Duodenal mucosa (tissue), 2 donors: ENCODE measurements around the gene BCAS3.

Experiments
- H3K27ac ChIP-seq: one replicate; pipeline ENCODE4 v1.7.0; 2013; ENCODE audit warnings: low read depth, low read length
- H3K27me3 ChIP-seq, 2 donors: one replicate each; pipeline ENCODE4 v1.7.0; 2013; ENCODE audit warnings: low read length in 2 of 2, control low read depth in 1 of 2; ENCODE audit not compliant: insufficient read depth in 2 of 2, control insufficient read depth in 1 of 2
- H3K36me3 ChIP-seq, 2 donors: one replicate each; pipeline ENCODE4 v1.7.0; 2013; ENCODE audit warnings: low read length in 2 of 2, control low read depth in 1 of 2; ENCODE audit not compliant: insufficient read depth in 2 of 2, control insufficient read depth in 1 of 2
- H3K4me1 ChIP-seq, 2 donors: one replicate each; pipeline ENCODE4 v1.7.0; 2013; ENCODE audit warnings: low read length in 2 of 2, control low read depth in 1 of 2; ENCODE audit not compliant: insufficient read depth in 2 of 2, control insufficient read depth in 1 of 2
- H3K4me3 ChIP-seq, 2 donors: one replicate each; pipeline ENCODE4 v1.7.0; 2013; ENCODE audit warnings: low read length in 2 of 2, low read depth in 1 of 2
- H3K9ac ChIP-seq, 2 donors: one replicate each; pipeline ENCODE4 v1.7.0; 2013; ENCODE audit warnings: low read length in 2 of 2, low read depth in 1 of 2
- H3K9me3 ChIP-seq, 2 donors: one replicate each; pipeline ENCODE4 v1.7.0; 2013; ENCODE audit warnings: low read length in 2 of 2, control low read depth in 1 of 2; ENCODE audit not compliant: control insufficient read depth in 1 of 2

BCAS3 gene

DNA sequence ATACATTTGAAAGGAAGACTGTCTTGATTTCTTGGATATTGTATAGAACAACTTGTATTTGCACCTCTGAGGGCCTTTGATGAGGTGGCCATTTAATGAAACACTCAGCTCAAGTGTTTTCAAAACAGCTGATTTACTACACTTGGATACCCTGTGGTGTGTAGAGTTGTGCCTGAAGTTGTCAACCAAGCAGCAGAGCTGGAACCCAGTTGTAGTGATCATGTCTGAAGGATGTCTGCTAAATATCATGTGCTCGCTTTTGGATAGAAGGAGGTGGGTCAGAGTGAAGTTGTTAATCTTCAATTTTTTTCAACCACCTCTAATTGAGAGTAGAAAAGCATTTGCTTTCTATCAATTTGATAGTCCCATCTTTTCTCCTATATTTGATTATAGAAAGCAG lies 546.1 kb downstream of the BCAS3 start:
- Histone ChIP-seq H3K4me3 (no peak overlapping the region), H3K9ac (no peak overlapping the region), H3K9me3 (no peaks in the 10 kb centered on the region), H3K4me1 (peaks cover 5 to 13% of the 10 kb centered on the region in 2 donors), H3K27me3 (no peaks in the 10 kb centered on the region), H3K36me3 (no peaks in the 10 kb centered on the region), H3K27ac (no peak overlapping the region)

DNA sequence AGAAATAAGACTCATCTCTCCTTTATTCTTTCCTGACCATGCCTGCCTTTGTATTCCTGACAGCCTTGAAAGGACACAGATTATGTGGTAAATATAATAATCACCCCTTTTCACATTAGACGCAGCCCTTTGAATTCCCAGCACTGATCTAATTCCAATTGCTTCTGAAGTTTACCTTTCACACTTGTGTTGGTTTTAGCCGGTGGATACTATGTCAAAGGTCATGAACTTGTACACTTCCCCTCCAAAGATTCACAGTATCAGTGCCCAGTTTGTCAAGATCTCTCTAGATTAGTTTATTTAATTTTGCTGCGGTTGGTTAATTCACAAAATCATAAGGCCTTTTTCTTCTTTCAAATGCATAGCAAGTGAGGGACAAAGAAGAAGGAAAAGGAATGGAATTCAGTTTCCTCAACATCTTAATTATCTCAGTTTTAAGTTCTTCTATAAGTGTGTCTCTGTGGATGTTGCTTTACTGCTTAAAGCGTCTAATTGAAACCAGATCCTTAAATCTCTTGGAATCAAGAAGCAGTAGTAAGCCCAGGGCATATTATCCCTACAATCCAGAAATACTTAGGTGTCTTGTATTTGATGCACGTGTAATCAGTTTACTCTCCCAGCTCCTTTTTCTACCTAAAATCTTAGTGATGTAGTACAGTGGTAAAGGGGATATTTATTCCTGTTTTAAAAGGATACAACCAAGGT lies 547.7 kb downstream of the BCAS3 start:
- H3K4me1 ChIP-seq = peaks cover 5 to 6% of the 10 kb centered on the region in 2 donors
- no peaks in the 10 kb centered on the region for H3K9me3 ChIP-seq
- H3K27me3 ChIP-seq = no peaks in the 10 kb centered on the region
- H3K4me3 ChIP-seq = no peak overlapping the region
- no peak overlapping the region for H3K27ac ChIP-seq
- no peaks in the 10 kb centered on the region for H3K36me3 ChIP-seq
- no peak overlapping the region for H3K9ac ChIP-seq

DNA sequence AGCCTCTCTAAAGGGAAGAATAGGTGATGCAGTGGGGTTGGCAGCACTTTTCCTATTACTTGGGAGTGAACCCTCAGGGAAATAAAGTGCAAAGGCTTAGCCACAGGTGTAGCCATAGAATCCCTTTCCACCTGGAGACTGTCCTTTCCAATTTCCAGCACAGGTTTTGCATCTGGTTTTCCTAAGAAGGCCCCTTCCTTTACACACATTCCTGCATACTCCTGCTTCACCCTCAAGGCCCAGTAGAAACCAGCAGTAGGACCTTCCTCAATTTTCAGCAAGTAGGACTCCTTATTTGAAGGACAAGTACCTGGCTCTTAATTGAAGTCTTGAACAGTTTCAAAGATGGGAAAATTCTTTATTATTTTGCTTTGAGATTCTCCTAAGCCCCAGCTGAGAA lies 550.2 kb downstream of the BCAS3 start:
- Histone ChIP-seq H3K36me3 (no peaks in the 10 kb centered on the region), H3K27me3 (no peaks in the 10 kb centered on the region), H3K4me1 (no peaks in the 10 kb centered on the region), H3K9ac (no peak overlapping the region), H3K27ac (no peak overlapping the region), H3K9me3 (no peaks in the 10 kb centered on the region), H3K4me3 (no peak overlapping the region)

DNA sequence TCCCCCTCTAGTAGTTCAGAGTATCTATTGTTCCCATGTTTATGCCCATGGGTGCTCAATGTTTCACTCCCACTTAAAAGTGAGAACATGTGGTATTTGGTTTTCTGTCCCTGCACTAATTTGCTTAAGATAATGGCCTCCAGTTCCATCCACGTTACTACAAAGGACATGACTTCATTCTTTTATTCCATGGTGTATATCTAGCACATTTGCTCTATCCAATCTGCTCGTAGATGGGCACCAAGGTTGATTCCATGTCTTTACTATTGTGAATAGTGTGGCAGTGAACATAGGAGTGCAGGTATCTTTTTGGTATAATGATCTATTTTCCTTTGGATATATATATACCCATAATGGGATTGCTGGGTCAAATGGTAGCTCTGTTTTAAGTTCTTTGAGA lies 552.8 kb downstream of the BCAS3 start:
- H3K9ac ChIP-seq = no peak overlapping the region
- H3K4me1 ChIP-seq = no peaks in the 10 kb centered on the region
- no peaks in the 10 kb centered on the region for H3K27me3 ChIP-seq
- no peak overlapping the region for H3K27ac ChIP-seq
- H3K36me3 ChIP-seq = no peaks in the 10 kb centered on the region
- no peaks in the 10 kb centered on the region for H3K9me3 ChIP-seq
- H3K4me3 ChIP-seq = no peak overlapping the region

DNA sequence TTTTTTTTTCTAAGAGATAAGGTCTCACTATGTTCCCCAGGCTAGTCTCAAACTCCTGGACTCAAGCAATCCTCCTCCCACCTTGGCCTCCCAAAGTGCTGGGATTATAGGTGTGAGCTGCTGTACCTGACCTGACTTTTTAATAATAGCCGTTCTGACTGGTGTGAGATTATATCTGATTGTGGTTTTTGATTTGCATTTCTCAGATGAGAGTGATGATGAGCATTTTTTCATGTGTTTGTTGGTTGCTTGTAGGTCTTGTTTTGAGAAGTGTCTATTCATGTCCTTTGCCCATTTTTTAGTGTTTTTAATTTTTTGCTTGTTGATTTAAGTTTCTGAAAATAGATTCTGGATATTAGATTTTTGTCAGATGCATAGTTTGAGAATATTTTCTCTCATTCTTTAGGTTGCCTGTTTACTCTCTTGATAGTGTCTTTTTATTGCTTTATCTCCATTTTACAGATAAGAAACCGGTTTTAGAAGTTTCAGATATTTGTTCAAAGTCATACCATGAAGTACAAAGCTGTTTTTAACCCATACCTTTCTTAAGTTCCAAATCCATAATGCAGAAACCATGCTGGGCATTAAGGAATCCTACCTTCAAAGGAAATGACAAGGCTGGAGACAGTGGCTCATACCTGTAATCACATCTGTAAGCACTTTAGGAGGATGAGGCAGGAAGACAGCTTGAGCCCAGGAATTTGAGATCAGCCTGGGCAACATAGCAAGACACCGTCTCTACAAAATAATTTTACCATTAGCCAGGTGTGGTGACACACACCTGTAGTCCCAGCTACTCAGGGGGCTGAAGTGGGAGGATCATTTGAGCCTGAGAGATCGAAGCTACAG lies 553.5 kb downstream of the BCAS3 start:
- Histone ChIP-seq H3K36me3 (no peaks in the 10 kb centered on the region), H3K27me3 (no peaks in the 10 kb centered on the region), H3K9ac (no peak overlapping the region), H3K27ac (no peak overlapping the region), H3K4me3 (no peak overlapping the region), H3K4me1 (no peaks in the 10 kb centered on the region), H3K9me3 (no peaks in the 10 kb centered on the region)

DNA sequence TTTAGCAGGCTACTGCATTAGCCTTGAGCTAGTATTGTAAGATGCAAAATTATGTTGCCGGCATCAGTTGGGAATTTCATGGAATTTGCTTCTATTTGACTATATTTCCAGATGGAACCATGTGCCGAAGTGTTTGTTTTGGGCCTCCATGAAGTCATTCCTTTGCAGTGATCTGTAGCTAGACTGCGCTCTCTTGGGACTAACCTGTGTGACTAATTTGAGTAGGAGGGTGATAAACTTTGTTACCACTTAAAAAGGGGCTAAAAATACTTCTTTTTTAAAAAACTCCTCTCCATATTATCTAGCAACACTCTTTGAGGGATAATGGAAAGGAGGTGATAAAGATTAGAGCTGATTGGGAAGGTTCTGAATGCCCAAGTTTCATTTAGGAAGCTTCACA lies 555.2 kb downstream of the BCAS3 start:
- H3K4me3 ChIP-seq = no peak overlapping the region
- no peak overlapping the region for H3K27ac ChIP-seq
- H3K9ac ChIP-seq = no peak overlapping the region
- no peaks in the 10 kb centered on the region for H3K4me1 ChIP-seq
- no peaks in the 10 kb centered on the region for H3K9me3 ChIP-seq
- H3K36me3 ChIP-seq = no peaks in the 10 kb centered on the region
- no peaks in the 10 kb centered on the region for H3K27me3 ChIP-seq

DNA sequence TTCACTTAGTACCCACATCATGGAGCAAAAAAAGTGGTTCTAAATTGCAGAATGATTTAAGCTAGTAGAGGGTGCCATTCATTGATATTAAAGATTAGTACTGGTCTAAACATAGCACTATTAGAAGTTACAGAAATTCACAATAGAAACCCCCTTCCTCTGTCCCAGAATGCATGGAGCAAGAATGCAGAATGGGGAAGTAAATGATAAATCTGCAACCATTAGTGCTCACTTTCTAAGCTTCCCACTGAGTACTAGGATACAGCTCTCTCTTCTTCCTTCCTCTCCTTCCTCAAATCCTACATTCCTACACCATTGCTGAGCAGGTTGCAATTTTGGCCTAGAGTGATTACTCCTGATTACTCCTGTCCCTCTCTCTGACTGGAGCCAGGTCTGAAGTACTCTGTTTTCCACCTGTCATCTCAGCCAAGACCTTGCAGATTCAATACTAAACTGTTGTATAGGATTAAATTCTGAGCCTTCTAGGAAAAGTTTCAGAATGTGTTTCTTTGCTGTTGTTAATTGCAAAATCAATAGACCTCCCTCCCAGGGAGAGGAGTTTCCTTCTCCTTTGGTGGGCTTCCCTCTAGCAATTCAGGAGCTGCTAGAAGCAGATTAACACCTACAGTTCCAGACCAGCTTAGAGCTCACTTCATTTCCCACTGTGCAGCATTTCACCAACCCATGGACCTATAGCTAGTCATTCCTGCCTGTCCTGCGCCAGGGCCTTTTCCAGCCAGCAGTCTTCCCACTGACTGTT lies 556.5 kb downstream of the BCAS3 start:
- H3K36me3 ChIP-seq = no peaks in the 10 kb centered on the region
- H3K4me3 ChIP-seq = no peak overlapping the region
- no peaks in the 10 kb centered on the region for H3K27me3 ChIP-seq
- peaks cover 3 to 9% of the 10 kb centered on the region in 2 donors for H3K4me1 ChIP-seq
- no peaks in the 10 kb centered on the region for H3K9me3 ChIP-seq
- no peak overlapping the region for H3K9ac ChIP-seq
- no peak overlapping the region for H3K27ac ChIP-seq

DNA sequence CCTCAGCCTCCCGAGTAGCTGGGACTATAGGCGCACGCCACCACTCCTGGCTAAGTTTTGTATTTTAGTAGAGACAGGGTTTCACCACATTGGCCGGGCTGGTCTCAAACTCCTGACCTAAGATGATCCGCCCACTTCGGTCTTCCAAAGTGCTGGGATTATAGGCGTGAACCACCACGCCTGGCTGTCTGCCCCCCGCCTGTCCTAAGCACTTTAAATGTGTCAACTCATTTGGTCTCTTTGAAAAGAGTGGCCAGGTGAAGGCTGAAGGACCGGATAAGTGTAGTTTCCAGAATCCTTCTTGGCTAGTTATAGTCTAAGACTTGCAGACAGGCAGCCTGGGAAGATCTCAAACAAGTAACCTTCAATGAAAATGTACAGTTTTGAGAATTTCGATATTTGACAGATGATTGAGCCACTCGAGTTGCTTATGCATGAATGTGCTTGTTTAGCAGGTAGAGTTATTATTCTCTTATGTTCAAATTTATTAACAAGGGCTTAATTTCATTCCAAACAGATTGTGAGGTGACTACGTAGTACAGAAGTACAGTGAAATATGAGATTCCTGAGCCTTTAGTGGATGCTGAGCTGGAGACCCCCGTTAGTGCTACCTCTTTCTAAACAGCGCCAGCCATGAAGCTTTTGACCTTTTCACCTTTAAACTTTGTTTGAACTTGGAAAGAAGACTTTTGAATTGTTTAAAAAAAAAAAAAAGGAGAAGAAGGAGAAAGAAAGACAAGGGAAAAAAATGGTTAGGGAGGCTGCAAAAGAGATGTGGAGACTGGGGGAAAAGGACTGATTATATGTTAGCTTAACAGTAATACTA lies 557.6 kb downstream of the BCAS3 start:
- Histone ChIP-seq H3K4me3 (no peak overlapping the region), H3K9me3 (no peaks in the 10 kb centered on the region), H3K9ac (no peak overlapping the region), H3K27ac (no peak overlapping the region), H3K4me1 (peaks cover 3 to 13% of the 10 kb centered on the region in 2 donors), H3K27me3 (no peaks in the 10 kb centered on the region), H3K36me3 (no peaks in the 10 kb centered on the region)

DNA sequence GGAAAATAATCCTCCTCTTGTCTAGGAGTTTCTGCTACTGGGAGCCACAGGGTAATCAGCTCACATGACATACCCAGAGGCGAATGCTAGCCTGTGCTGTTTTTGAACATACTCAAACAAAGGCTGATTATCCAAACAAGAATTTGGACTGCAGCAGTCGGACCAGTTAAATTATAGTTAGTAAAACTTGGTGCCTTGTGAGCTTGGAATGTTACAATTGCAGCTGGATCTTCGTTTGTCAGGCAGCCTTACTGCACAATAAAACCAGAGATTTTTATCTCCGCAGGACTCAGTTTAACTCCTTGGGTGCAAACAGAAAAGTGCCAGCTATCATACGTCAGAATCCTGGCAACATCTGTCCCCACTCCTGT lies 558.2 kb downstream of the BCAS3 start:
- no peak overlapping the region for H3K9ac ChIP-seq
- H3K4me1 ChIP-seq = peaks cover 3 to 13% of the 10 kb centered on the region in 2 donors

More for the DNA sequence above, 558.2 kb downstream of the BCAS3 start:
- Histone ChIP-seq H3K36me3 (no peaks in the 10 kb centered on the region), H3K27ac (no peak overlapping the region), H3K4me3 (no peak overlapping the region), H3K9me3 (no peaks in the 10 kb centered on the region), H3K27me3 (no peaks in the 10 kb centered on the region)
